ENCODE results near the gene SMAD3.

DNA sequence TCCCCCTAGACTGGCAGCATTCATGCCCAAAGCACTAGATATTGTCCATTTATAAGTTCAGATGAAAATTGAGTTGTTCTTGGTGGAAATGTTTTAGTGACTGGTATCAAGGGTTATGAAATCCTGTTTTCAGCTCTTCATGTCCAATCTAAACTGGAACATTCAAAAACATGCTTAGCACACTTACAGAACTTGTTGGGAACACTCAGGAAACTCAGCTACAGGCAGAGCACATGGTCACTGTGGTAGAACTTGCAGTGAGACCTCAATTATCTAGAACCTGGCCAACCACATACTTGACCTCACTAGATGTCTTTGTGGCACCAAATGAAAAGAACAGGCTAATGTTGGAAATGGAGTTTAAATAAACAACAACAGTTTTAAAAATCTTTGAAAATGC, 88.8 kb downstream of the SMAD3 start:
- TF ChIP-seq, protein P1, sequence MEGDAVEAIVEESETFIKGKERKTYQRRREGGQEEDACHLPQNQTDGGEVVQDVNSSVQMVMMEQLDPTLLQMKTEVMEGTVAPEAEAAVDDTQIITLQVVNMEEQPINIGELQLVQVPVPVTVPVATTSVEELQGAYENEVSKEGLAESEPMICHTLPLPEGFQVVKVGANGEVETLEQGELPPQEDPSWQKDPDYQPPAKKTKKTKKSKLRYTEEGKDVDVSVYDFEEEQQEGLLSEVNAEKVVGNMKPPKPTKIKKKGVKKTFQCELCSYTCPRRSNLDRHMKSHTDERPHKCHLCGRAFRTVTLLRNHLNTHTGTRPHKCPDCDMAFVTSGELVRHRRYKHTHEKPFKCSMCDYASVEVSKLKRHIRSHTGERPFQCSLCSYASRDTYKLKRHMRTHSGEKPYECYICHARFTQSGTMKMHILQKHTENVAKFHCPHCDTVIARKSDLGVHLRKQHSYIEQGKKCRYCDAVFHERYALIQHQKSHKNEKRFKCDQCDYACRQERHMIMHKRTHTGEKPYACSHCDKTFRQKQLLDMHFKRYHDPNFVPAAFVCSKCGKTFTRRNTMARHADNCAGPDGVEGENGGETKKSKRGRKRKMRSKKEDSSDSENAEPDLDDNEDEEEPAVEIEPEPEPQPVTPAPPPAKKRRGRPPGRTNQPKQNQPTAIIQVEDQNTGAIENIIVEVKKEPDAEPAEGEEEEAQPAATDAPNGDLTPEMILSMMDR (IDR thresholded peaks at IDR 0.05), result no peak
- TF ChIP-seq POLR2A (IDR thresholded peaks at IDR 0.05; ENCODE audit: low read depth), result no peak
- TF ChIP-seq POLR2AphosphoS5 (IDR thresholded peaks at IDR 0.05), result no peak
- TF ChIP-seq EP300 (IDR thresholded peaks at IDR 0.05), result no peak

Data from esophagus muscularis mucosa (tissue), 4 donors.